Measurements from ENCODE around the gene CHRM4. TPM values are rescaled to one million over a fixed set of nuclear protein-coding genes. Genes with fewer than 3 reads are reported as not detected.
"Not testable (repeated sequence)": the region's sequence is repeated elsewhere in the genome, so short reads cannot be mapped to it uniquely, and the experiment has no call there.

CHRM4 gene
- polyA plus RNA-seq, 2 of the 4 experiments (the other 2 are of a cell fraction): 0.17 to 0.28 TPM

GRCh38 chr11:46374815-46375214 is 16.8 kb downstream of the CHRM4 start:
- CTCF ChIA-PET: interaction anchor here (1.3 to 19.6 kb wide), 3 partner anchors 15 to 252 kb away, joined by 3 to 325 read pairs (median 220); partner anchors contain the start of genes CHRM4 and DGKZ
- TF ChIP-seq HEYL (CRISPR knock-in tag; IDR thresholded peaks at IDR 0.05) (no peak), ATOH8 (CRISPR knock-in tag; IDR thresholded peaks at IDR 0.05; ENCODE audit: low read depth) (no peak), GATA3 (IDR thresholded peaks at IDR 0.05; ENCODE audit: borderline replicate concordance) (no peak), POLR2AphosphoS2 (conservative IDR thresholded peaks at IDR 0.05; ENCODE audit: low read length) (no peak), HOXB13 (CRISPR knock-in tag; IDR thresholded peaks at IDR 0.05; ENCODE audit: low read depth) (no peak), USF2 (IDR thresholded peaks at IDR 0.05) (no peak), RARB (CRISPR knock-in tag; IDR thresholded peaks at IDR 0.05) (no peak), RAD21 (conservative IDR thresholded peaks at IDR 0.05 in 1 of 2, IDR thresholded peaks at IDR 0.05 in 1 of 2) (no peak), BHLHE40 (IDR thresholded peaks at IDR 0.05; ENCODE audit: low read depth, low read length) (no peak), NPAS2 (CRISPR knock-in tag; IDR thresholded peaks at IDR 0.05; ENCODE audit: borderline replicate concordance) (no peak), KDM5A (IDR thresholded peaks at IDR 0.05) (no peak), ESRRA (IDR thresholded peaks at IDR 0.05; ENCODE audit: borderline replicate concordance, low read length) (no peak)
- FAIRE-seq: no peak

GRCh38 chr11:46373787-46374740 is 17.5 kb downstream of the CHRM4 start:
- H3K4me3 ChIP-seq: no peak overlapping the region
- no peak for FAIRE-seq
- no peak for ATAC-seq
- H3K9me3 ChIP-seq: no peaks in the 10 kb centered on the region
- POLR2A ChIA-PET: no interaction called here
- no peak overlapping the region for H3K27ac ChIP-seq
- CTCF ChIA-PET: interaction anchor here (1.1 to 19.6 kb wide), 4 partner anchors 9 to 23 kb away, joined by 5 to 325 read pairs (median 114); partner anchors contain the start of genes CHRM4 and DGKZ
- DNase-seq (ENCODE audit: low read depth in 1 of 2, low spot score in 1 of 2): no peak
- no peak overlapping the region for H3K4me2 ChIP-seq
- WGBS (ENCODE audit: missing lambda C conversion rate): 81% methylated on average over 29 of the region's 30 CpGs
- TF ChIP-seq CBX2 (IDR thresholded peaks at IDR 0.05; ENCODE audit: borderline replicate concordance, low read depth): no peak
- TF ChIP-seq FOSL2 (IDR thresholded peaks at IDR 0.05): no peak
- TF ChIP-seq FOSL2 (CRISPR knock-in tag; IDR thresholded peaks at IDR 0.05): 0 out of 2 replicates have a peak, but pooled peaks have one; percentile 5
- H3K4me1 ChIP-seq: no peaks in the 10 kb centered on the region

More at GRCh38 chr11:46374815-46375214, 16.8 kb downstream of the CHRM4 start:
- POLR2A ChIA-PET: no interaction called here
- Histone ChIP-seq H3K4me2 (no peak overlapping the region), H3K27ac (no peak overlapping the region), H3K9me3 (no peaks in the 10 kb centered on the region), H3K4me1 (no peaks in the 10 kb centered on the region), H3K4me3 (no peak overlapping the region)
- no peak for ATAC-seq
- DNase-seq (ENCODE audit: low read depth in 1 of 2, low spot score in 1 of 2): no peak
- 81% methylated on average over 8 of the region's 15 CpGs for WGBS (ENCODE audit: missing lambda C conversion rate)

GRCh38 chr11:46372501-46372900 is 19.1 kb downstream of the CHRM4 start:
- H3K4me2 ChIP-seq; H3K4me3 ChIP-seq; H3K27ac ChIP-seq; DNase-seq (ENCODE audit: low read depth in 1 of 2, low spot score in 1 of 2); H3K9me3 ChIP-seq; FAIRE-seq; POLR2A ChIA-PET; H3K4me1 ChIP-seq; ATAC-seq: not testable (repeated sequence)
- CTCF ChIA-PET: interaction anchor here (1.0 to 19.6 kb wide), 4 partner anchors 18 to 150 kb away, joined by 3 to 325 read pairs (median 112); partner anchors contain the start of genes CHRM4 and DGKZ
- WGBS (ENCODE audit: missing lambda C conversion rate): 100% methylated on average over 3 of the region's 15 CpGs

GRCh38 chr11:46372086-46372485 is 19.5 kb downstream of the CHRM4 start:
- Histone ChIP-seq H3K9me3 (no peaks in the 10 kb centered on the region), H3K4me2 (no peak overlapping the region), H3K4me1 (no peaks in the 10 kb centered on the region; the same call in 2 of the 3 replicates), H3K4me3 (no peak overlapping the region), H3K27ac (no peak overlapping the region)
- POLR2A ChIA-PET: no interaction called here
- no peak for DNase-seq (ENCODE audit: low read depth in 1 of 2, low spot score in 1 of 2)
- no peak for FAIRE-seq
- 84% methylated on average over 10 of the region's 10 CpGs for WGBS (ENCODE audit: missing lambda C conversion rate)
- no peak for ATAC-seq
- TF ChIP-seq HOXA7 (CRISPR knock-in tag; IDR thresholded peaks at IDR 0.05): no peak
- TF ChIP-seq REST (IDR thresholded peaks at IDR 0.05): no peak
- CTCF ChIA-PET: interaction anchor here (1.0 to 19.6 kb wide), 4 partner anchors 18 to 150 kb away, joined by 3 to 325 read pairs (median 112); partner anchors contain the start of genes CHRM4 and DGKZ

- FAIRE-seq; H3K4me3 ChIP-seq; H3K9me3 ChIP-seq; ATAC-seq; H3K4me2 ChIP-seq; DNase-seq (ENCODE audit: low read depth in 1 of 2, low spot score in 1 of 2); POLR2A ChIA-PET; H3K27ac ChIP-seq; H3K4me1 ChIP-seq: not testable (repeated sequence)
- 97% methylated on average over 18 of the region's 19 CpGs for WGBS (ENCODE audit: missing lambda C conversion rate)
- CTCF ChIA-PET: interaction anchor here (0.6 to 19.6 kb wide), 4 partner anchors 12 to 58 kb away, joined by 3 to 325 read pairs (median 112); partner anchors contain the start of genes CHRM4 and DGKZ
Measured at GRCh38 chr11:46371262-46371661, 20.3 kb downstream of the CHRM4 start.
